Mucosa of stomach (tissue), 1 donor: ENCODE results near the gene GRID1.
"Not testable (repeated sequence)": the region's sequence is repeated elsewhere in the genome, so short reads cannot be mapped to it uniquely, and the experiment has no call there.

Experiments used
- H3K27me3 ChIP-seq: one replicate; pipeline ENCODE4 v1.7.0; 2013; ENCODE audit warnings: mild to moderate bottlenecking, low read length; ENCODE audit not compliant: control insufficient read depth, insufficient read depth
- H3K36me3 ChIP-seq: one replicate; pipeline ENCODE4 v1.7.0; 2013; ENCODE audit warnings: low read length; ENCODE audit not compliant: control insufficient read depth, insufficient read depth
- H3K4me1 ChIP-seq: one replicate; pipeline ENCODE4 v1.7.0; 2013; ENCODE audit warnings: mild to moderate bottlenecking, low read length; ENCODE audit not compliant: control insufficient read depth, insufficient read depth
- H3K4me3 ChIP-seq: one replicate; pipeline ENCODE4 v1.7.0; 2013; ENCODE audit warnings: low read length
- H3K9ac ChIP-seq: one replicate; pipeline ENCODE4 v1.7.0; 2013; ENCODE audit warnings: mild to moderate bottlenecking, low read length, moderate library complexity
- H3K9me3 ChIP-seq: one replicate; pipeline ENCODE4 v1.7.0; 2013; ENCODE audit warnings: mild to moderate bottlenecking, low read length, moderate library complexity; ENCODE audit not compliant: control insufficient read depth
- donor health status: Pancreatic carcinoma.

Gene GRID1

DNA sequence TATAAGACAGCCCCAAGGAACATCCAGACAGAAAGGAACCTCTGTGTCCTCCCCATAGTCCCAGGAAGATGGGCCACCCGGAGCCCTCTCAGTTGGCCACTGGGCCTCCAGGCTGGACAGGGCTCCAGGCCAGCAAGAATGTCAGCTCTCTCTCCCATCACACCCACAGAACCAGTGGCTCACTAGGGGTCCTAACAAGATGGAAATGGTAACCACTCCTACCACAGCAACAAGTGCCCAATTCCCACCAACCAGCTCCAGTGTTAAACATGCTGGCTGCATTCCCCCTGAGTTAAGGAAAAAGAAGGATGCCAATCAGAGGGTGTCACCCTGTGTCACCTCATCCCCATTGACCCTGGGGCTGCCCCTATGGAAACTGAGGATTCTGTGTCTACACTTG, 333.0 kb downstream of the GRID1 start:
- Histone ChIP-seq H3K9ac (no peak overlapping the region), H3K4me3 (no peak overlapping the region), H3K9me3 (no peaks in the 10 kb centered on the region), H3K27me3 (no peaks in the 10 kb centered on the region), H3K36me3 (no peaks in the 10 kb centered on the region), H3K4me1 (no peaks in the 10 kb centered on the region)

DNA sequence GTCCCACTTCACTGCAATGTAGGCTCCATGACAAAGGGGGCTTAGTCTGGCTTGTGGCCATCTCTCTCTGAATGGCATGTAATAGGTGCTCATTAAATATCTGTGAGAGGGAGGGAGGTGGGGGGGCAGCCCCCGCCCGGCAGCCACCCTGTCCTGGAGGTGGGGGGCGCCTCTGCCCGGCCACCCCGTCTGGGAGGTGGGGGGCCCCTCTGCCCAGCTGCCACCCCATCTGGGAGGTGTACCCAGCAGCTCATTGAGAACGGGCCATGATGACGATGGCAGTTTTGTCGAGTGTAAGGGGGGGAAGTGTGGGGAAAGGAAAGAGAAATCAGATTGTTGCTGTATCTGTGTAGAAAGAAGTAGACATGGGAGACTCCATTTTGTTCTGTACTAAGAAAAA, 334.5 kb downstream of the GRID1 start:
- not testable (repeated sequence) for H3K27me3 ChIP-seq, H3K4me3 ChIP-seq, H3K9me3 ChIP-seq, H3K4me1 ChIP-seq, H3K9ac ChIP-seq, H3K36me3 ChIP-seq

DNA sequence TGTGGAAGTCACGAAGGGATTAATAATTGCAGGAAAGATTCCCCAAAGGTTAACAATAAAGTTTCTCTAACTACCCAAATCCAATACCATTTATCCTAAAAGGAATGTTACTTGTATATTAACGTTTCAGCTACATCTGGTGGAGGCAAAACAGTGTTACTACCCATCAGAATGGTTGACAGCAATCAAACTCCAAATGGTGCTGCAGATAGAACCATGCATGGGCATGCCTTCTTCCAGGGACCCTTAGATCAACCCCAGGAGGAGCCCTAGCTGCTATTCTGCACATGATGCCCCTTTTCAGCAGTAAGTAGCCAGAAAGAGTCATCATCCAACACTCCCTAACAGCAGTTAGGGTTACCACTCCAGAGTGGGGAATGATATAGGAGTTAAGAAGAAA, 336.3 kb downstream of the GRID1 start:
- Histone ChIP-seq H3K27me3 (no peaks in the 10 kb centered on the region), H3K36me3 (no peaks in the 10 kb centered on the region), H3K9ac (no peak overlapping the region), H3K9me3 (no peaks in the 10 kb centered on the region), H3K4me3 (no peak overlapping the region), H3K4me1 (no peaks in the 10 kb centered on the region)

DNA sequence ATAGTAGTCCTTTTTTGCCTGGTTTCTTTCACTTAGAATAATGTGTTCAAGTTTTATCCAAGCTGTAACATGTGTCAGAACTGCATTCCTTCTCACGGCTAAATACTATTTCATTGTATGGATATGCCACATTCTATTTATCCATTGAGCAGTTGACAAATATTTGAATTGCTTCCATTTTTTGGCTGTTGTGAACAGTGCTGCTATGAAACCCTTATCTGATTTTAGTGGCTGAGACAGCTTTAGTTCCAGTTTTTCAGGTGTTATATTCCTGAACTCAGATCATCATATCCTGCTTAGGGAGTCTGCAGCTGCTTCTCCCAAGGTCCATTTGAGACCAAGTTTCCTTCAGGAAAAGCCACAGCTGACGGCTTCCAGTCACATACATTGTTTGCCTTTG, 339.2 kb downstream of the GRID1 start:
- no peaks in the 10 kb centered on the region for H3K27me3 ChIP-seq
- no peak overlapping the region for H3K9ac ChIP-seq
- H3K4me1 ChIP-seq = no peaks in the 10 kb centered on the region
- H3K9me3 ChIP-seq = no peaks in the 10 kb centered on the region
- H3K4me3 ChIP-seq = no peak overlapping the region
- no peaks in the 10 kb centered on the region for H3K36me3 ChIP-seq

DNA sequence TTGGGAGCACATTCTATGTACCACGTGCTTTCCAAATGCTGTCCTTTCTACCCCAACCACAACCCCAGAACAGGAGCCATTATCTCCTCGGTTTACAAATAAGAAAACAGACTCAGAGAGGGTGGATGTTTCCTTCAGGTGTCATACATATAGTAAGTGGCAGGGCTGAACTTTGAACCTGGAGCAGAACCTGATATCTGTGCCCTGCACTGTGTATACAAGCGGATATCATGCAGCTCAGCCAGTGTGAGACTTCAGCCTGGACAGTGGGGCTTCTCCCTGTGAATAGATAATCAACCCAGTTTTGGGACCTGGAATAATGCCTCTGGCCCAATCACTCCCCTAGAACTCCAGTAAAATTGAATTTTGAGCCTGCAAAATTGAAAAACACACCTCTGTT, 341.1 kb downstream of the GRID1 start:
- H3K4me1 ChIP-seq = no peaks in the 10 kb centered on the region
- H3K9me3 ChIP-seq = no peaks in the 10 kb centered on the region
- no peak overlapping the region for H3K4me3 ChIP-seq
- no peaks in the 10 kb centered on the region for H3K27me3 ChIP-seq
- no peak overlapping the region for H3K9ac ChIP-seq
- no peaks in the 10 kb centered on the region for H3K36me3 ChIP-seq

DNA sequence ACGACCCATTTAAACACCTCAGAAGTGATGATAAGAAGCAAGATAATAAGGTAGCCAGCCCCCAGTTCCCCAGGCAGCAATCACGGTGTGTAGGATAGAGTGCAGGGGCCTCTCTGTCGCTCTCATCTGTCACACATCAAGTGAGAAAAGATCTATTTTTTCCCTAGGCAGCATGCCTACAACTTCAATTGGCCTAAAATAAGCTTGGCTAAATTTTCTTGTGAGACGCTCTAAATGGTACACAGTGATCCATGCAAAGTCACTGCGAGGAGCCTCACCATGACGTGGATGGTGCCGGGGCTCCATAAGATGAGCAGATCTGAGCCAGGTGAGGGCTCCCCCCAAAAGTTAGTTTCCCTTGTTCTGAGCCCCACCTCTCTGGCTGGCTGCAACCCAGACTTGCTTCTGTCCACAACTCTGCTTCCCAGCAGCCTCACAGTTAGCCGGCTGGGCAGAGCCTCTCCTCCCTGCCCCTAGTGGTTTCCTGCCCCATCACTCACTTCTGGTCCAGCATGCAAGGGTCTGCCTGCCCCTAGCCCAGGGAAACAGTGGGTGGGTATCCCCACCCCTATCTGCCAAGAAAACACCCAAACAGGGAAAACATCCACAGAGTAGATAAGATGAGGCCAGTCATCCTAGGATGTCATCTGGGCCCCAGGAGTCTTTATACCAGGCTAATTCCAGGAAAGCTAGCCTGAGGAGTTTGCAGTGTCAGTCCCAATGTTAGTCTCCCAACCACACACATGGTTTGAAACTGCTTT, 342.1 kb downstream of the GRID1 start:
- no peaks in the 10 kb centered on the region for H3K36me3 ChIP-seq
- no peaks in the 10 kb centered on the region for H3K9me3 ChIP-seq
- H3K27me3 ChIP-seq = no peaks in the 10 kb centered on the region
- H3K4me3 ChIP-seq = no peak overlapping the region
- no peak overlapping the region for H3K9ac ChIP-seq
- no peaks in the 10 kb centered on the region for H3K4me1 ChIP-seq

DNA sequence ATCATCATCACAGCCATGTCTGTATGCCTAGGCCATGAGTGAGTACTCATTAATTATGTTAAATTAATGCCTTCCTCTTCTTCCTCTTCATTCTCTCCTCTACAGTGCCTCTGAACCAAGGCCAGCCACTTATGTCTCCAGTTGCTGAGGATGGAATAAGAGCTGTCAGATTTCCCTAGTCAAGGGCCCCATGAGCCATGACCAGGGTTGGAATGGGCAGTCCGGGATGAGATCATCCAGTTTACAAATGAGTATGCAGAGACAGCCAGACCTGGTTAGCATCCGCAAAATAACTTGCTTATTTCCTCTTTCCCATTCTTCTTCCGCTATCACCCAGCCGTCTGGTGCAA, 342.7 kb downstream of the GRID1 start:
- Histone ChIP-seq H3K9ac (no peak overlapping the region), H3K4me3 (no peak overlapping the region), H3K9me3 (no peaks in the 10 kb centered on the region), H3K36me3 (no peaks in the 10 kb centered on the region), H3K4me1 (no peaks in the 10 kb centered on the region), H3K27me3 (no peaks in the 10 kb centered on the region)

DNA sequence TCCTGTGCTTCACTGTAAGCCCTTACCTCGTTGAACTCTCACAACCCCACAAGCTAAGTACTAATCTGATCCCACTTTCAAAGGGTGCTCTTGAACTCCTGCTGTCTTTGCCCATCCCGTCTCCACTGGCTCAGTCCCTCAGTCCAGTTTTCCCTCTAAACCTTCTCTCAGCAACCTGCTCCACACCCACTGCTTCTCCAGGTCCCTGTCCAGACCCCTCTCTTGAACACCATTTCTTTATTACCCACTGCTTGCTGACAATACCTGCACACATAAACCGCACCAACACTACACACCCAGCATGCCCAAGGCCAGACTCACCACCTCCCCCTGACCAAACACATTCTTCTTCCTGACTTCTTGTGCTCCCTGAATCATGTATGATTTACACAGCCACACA, 343.3 kb downstream of the GRID1 start:
- no peak overlapping the region for H3K4me3 ChIP-seq
- no peak overlapping the region for H3K9ac ChIP-seq
- H3K9me3 ChIP-seq = no peaks in the 10 kb centered on the region
- no peaks in the 10 kb centered on the region for H3K27me3 ChIP-seq
- H3K36me3 ChIP-seq = no peaks in the 10 kb centered on the region
- no peaks in the 10 kb centered on the region for H3K4me1 ChIP-seq

DNA sequence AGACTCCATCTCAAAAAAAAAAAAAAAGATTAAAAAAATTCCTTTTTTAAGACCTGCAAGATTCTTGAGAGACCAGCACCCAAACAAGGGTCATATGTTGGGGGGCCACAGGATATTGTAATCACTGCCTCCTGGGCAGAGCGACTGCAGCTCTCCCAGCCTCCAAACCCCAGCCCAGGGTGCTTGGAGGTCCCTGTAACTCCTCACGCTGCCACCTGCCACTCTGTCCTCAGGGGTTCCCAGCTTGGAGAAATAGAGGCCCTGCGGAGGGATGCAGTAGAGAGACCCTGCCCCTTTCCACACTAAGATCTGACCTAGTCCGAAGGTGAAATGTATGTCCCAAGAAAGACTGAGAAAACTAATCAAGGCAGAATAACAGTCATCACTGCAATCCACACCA, 343.7 kb downstream of the GRID1 start:
- H3K27me3 ChIP-seq = no peaks in the 10 kb centered on the region

DNA sequence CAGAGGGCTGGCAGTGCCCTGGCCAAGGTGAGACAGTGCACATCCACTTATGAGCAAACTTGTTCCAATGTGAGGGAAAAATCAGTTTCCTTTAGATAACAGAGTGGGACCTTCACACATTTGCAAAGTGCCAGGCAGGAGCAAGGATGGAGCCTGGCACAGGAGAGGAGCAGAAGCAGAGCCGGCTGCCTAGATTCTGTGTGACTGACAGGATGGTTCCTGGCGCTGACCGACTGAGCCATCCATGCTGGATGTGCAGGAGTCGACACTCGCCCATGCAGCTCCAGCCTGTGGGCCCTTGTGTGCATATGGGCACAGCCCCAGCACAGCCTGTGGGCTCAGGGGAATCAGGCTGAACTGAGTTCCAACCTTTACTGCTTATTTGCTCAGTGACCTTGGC, 346.5 kb downstream of the GRID1 start:
- H3K36me3 ChIP-seq = no peaks in the 10 kb centered on the region
- H3K9me3 ChIP-seq = no peaks in the 10 kb centered on the region
- H3K27me3 ChIP-seq = no peaks in the 10 kb centered on the region
- H3K4me1 ChIP-seq = no peaks in the 10 kb centered on the region
- H3K4me3 ChIP-seq = no peak overlapping the region
- H3K9ac ChIP-seq = no peak overlapping the region

More for the DNA sequence above, 343.7 kb downstream of the GRID1 start:
- Histone ChIP-seq H3K9me3 (no peaks in the 10 kb centered on the region), H3K36me3 (no peaks in the 10 kb centered on the region), H3K4me1 (no peaks in the 10 kb centered on the region), H3K9ac (no peak overlapping the region), H3K4me3 (no peak overlapping the region)

DNA sequence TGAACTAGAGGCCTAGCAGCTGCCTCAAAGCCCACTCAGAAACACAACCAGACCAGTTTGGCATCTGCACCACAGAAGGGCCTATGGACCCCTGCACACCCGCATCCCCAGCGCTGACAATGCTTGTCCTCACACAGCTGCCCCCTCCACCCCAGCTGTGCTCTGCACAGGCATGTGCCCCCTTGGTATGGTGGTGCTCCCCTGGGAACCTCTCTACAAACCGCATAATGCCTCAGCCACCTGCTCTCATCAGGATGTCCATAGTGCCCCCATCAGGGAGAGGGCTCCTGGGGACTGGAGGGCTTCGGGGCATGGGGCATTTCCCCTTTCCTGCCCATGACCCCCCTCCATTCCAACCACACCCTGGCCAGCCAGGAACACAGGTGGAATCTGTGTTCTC, 347.5 kb downstream of the GRID1 start:
- Histone ChIP-seq H3K9ac (no peak overlapping the region), H3K4me3 (no peak overlapping the region), H3K4me1 (no peaks in the 10 kb centered on the region), H3K36me3 (no peaks in the 10 kb centered on the region), H3K27me3 (no peaks in the 10 kb centered on the region), H3K9me3 (no peaks in the 10 kb centered on the region)

DNA sequence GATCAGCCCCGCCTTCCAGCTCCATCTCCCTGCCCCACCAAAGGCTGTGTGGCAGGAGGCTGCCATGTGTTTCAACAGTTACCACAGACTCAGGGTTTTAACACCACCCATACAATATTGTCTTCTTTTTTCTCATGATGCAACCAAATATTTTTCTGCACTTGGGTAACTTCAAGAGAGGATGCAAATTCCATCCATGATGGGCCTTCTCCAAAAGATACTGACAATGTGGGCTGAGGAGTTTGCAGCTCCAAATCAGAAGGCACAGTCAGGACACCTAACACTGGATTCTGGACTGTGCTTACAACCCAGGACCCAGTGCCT, 347.9 kb downstream of the GRID1 start:
- Histone ChIP-seq H3K4me3 (no peak overlapping the region), H3K27me3 (no peaks in the 10 kb centered on the region), H3K4me1 (no peaks in the 10 kb centered on the region), H3K9ac (no peak overlapping the region), H3K36me3 (no peaks in the 10 kb centered on the region), H3K9me3 (no peaks in the 10 kb centered on the region)
